GM21423 (cell line): ENCODE measurements around the gene RGS5.

Experiments used
- ATAC-seq: cut with Tn5 transposase; IDR thresholded peaks from one replicate; pipeline ENCODE4 v1.9.1; 2021; ENCODE audit warnings: mild to moderate bottlenecking, moderate library complexity; ENCODE audit not compliant: unreplicated experiment

Gene RGS5

GRCh38 chr1:163148911-163149310, 53.8 kb downstream of the RGS5 start:
- ATAC-seq: no peak

DNA sequence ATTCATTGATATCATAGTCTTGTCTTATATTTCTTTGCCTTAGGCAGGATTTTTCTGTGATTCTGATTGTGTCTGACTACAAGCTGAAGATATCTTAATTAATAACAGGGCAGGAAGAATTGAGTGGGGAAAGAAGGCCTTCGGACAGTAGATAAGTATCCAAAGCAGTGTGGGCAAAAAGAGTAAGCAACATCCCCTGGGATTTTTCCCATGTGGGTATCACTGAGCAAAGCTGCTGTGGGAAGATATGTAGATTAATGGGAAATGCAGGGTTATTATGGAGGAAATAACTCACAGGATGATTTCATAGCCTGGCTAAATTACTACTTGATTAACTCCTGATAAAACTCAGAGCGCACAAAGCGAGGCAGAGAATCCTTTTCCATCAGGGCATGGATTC, 55.7 kb downstream of the RGS5 start:
- ATAC-seq: no peak

- no peak for ATAC-seq
These were observed 57.3 kb downstream of the RGS5 start for GRCh38 chr1:163145435-163145834.

DNA sequence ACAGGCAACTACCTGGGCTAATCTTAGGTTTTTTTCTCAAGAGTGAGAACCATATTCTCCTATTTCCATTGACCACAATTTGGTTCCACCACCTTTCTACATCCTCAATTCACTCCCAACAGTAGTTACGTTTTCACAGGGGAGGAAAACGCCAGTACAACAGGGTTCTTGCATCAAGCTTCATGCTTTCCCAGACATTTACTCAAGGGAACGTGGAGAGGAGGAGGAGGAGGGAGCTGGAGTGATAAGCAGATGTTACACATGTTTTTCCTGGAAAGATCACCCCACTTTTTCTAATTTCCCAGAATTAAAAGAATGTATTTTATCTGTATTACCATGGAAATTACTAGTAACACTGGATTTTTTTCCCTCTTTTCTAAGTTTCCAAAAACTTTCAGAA, 58.3 kb downstream of the RGS5 start:
- ATAC-seq: no peak

- ATAC-seq: no peak
These were observed 60.6 kb downstream of the RGS5 start for GRCh38 chr1:163142152-163142551.

GRCh38 chr1:163141556-163141955, 61.2 kb downstream of the RGS5 start:
- no peak for ATAC-seq

GRCh38 chr1:163137556-163138265, 65.0 kb downstream of the RGS5 start:
- ATAC-seq: no peak

- no peak for ATAC-seq
These were observed 70.7 kb downstream of the RGS5 start for GRCh38 chr1:163131981-163132380.

- ATAC-seq: no peak
These were observed 72.4 kb downstream of the RGS5 start for GRCh38 chr1:163130225-163130856.

- no peak for ATAC-seq
These were observed 74.4 kb downstream of the RGS5 start for GRCh38 chr1:163128282-163128681.

DNA sequence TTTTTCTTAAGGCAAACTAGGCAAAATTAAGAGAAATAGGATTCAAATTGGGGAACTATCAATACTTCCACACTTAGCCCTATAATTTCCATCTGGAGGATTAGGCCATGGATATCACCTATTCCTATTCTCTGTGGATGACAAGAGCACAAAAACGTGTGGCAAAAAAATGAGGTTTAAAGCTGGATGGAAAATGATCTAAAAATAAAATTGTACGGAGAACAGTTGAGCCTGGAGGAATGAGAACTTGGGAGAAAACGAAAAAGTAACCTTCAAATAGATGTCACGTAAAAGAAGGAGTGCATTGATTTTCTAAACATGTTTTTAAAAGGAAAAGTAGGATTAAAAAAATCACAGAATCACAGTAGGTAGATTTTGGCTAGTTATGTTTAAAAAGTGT, 77.9 kb downstream of the RGS5 start:
- ATAC-seq: no peak

DNA sequence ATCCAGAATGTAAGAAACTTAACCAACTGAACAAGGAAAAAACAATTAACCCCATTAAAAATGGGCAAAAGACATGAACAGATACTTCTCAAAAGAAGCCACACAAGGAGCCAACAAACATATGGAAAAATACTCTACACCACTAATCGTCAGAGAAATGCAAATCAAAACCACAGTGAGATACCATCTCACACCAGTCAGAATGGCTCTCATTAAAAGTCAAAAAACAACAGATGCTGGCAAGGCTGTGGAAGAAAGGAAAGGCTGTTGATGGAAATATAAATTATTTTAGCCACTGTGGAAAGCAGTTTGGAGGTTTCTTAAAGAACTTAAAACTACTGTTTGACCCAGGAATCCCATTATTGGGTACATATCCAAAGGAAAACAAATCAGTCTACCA, 82.3 kb downstream of the RGS5 start:
- no peak for ATAC-seq

GRCh38 chr1:163119707-163120106, 83.0 kb downstream of the RGS5 start:
- ATAC-seq: no peak

DNA sequence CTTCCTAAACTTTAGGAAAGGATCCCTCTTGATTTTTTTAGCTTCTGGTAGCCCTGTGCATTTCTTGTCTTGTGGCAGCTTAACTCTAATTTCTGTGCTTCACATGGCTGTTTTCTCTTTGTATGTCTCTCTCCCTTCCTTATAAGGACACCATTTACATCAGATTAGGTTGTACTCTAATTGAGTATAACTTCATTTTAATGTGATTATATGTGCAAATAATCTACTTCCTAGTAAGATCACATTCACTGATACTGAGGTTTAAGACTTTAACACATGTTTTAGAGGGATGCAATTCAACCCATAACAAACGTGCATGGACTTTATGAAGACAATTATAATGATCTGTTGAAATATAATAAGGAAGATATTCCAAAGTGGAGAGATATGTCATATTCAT, 86.8 kb downstream of the RGS5 start:
- ATAC-seq: no peak

DNA sequence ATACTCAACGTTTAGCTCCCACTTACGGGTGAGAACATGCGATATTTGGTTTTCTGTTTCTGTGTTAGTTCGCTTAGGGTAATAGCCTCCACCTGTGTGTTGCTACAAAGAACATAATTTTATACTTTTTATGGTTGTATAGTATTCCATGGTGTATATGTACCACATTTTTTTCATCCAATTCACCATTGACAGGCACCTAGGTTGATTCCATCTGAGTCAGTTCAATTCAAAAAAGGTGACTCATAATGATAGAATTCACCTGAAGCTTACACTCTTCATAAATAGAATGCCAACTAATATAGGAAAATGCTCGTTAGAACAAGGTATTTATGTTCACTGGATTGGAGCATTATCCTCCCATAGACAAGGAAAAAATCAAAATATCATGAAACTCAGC, 95.1 kb downstream of the RGS5 start:
- ATAC-seq: no peak

DNA sequence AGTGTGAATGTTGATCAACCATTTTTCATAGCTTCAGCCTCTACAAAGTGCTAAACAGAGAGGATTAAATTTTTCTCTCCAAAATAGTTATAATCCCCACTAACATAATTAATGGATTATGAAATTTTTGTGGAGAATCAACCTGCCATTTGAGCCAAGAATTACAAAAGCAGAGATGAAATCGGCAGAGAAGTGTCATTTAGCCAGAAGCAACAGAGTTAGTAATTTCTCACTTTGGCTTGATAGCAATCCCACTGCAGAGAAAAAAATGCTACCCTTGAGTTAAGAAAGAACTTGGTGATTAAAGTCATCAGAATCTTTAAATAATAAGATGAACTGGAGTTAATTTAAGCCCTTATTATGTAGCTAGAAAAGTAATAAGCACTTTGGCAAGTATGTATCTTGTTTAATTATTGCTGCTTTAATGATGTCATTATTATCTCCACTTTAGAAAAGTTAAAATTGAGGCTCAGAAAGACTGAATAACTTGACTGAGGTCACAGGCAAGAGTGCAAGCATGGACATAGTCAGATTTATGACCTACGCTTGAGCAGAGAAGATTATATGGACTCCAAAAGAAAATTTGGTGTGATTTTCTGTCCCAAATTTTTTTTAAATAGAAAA, 96.2 kb downstream of the RGS5 start:
- ATAC-seq: no peak

- ATAC-seq: no peak
These were observed 98.2 kb downstream of the RGS5 start for GRCh38 chr1:163104385-163105099.

DNA sequence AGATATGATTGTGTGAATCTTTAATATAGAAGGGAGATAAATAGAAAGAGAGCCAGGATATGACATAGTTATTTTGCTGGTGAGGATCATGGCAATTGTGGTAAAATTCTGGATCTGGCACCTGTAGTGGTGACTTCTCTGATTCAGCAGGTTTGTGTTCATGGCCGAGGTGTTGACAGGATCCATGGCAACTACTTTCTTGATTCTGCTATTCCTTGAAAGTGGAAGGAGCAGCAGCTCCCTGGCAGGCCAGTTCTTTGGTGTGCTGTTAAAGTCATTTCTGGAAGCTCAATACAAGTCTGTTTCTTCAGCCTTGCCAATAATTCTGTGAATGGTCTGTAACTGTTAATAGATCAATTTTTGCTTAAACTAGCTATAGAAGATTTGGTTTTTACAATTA, 100.1 kb downstream of the RGS5 start:
- ATAC-seq: no peak

GRCh38 chr1:163095213-163095612, 107.5 kb downstream of the RGS5 start:
- ATAC-seq: no peak

GRCh38 chr1:163094589-163094988, 108.1 kb downstream of the RGS5 start:
- no peak for ATAC-seq

DNA sequence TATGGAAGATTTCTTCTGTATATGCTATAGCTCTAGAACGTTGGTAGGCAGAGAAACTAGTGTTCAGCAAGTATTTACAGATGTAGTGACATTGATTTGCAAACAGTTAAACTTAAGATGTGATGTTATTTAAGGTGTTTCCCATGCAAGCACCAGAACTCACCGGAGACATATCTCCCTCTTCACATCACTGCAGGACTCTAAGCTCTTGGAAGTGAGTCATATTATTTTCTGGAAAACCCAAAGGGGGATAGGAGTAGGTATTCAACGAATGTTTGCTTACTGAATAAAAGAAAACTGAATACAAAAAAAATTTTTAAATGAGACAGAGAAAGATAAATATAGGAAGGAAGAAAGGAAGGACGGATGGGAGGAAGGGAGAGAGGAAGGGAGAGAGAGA, 108.5 kb downstream of the RGS5 start:
- ATAC-seq: no peak

- ATAC-seq: no peak
These were observed 109.1 kb downstream of the RGS5 start for GRCh38 chr1:163093579-163093978.
